SU-DHL-6 (cell line): Measurements from ENCODE around the gene TFF1.

Source experiments
- H2AFZ ChIP-seq: fragments of 200-600 bp; sonication (generic); 2 replicates; pipeline ENCODE4 v1.6.1; 2014; ENCODE audit warnings: low read depth, mild to moderate bottlenecking, moderate library complexity, mixed read lengths, antibody characterized with exemption, low read length; ENCODE audit not compliant: severe bottlenecking
- H3F3A ChIP-seq: fragments of 200-600 bp; shearing (Covaris generic); 2 replicates; pipeline ENCODE4 v1.6.0; 2016; ENCODE audit warnings: antibody characterized with exemption, mild to moderate bottlenecking; ENCODE audit not compliant: insufficient read depth
- H3K27ac ChIP-seq: fragments of 200-600 bp; sonication (generic); 2 replicates; pipeline ENCODE4 v1.5.1; 2016; ENCODE audit warnings: low read depth, mild to moderate bottlenecking, low read length, moderate library complexity, mixed read lengths
- H3K27me3 ChIP-seq: fragments of 200-600 bp; sonication (generic), shearing (Covaris generic); 2 replicates; pipeline ENCODE4 v1.6.0; 2014; ENCODE audit warnings: mild to moderate bottlenecking, low read length
- H3K36me3 ChIP-seq: fragments of 200-600 bp; sonication (generic); 2 replicates; pipeline ENCODE4 v1.6.1; 2014; ENCODE audit warnings: mild to moderate bottlenecking, low read length, mixed read lengths
- H3K4me2 ChIP-seq: fragments of 300-600, 200-600 bp; shearing (Covaris generic), sonication (generic); 2 replicates; pipeline ENCODE4 v1.6.0; 2014; ENCODE audit warnings: low read length, low read depth, mild to moderate bottlenecking; ENCODE audit not compliant: poor library complexity, severe bottlenecking
- H3K4me3 ChIP-seq: fragments of 200-600 bp; sonication (generic); 2 replicates; pipeline ENCODE4 v1.5.1; 2014; ENCODE audit warnings: antibody characterized with exemption, low read length, mild to moderate bottlenecking, mixed read lengths; ENCODE audit not compliant: insufficient read depth, poor library complexity, severe bottlenecking
- H3K79me2 ChIP-seq: fragments of 200-600 bp; sonication (generic); 2 replicates; pipeline ENCODE4 v1.6.1; 2014; ENCODE audit warnings: mild to moderate bottlenecking, low read length, moderate library complexity; ENCODE audit not compliant: insufficient read depth
- H3K9ac ChIP-seq: fragments of 200-600 bp; sonication (generic); 2 replicates; pipeline ENCODE4 v1.7.0; 2014; ENCODE audit warnings: mild to moderate bottlenecking, low read length
- H3K9me2 ChIP-seq: fragments of 200-600 bp; sonication (generic); replicated peaks from 2 replicates; pipeline ENCODE4 v1.6.1; 2014; ENCODE audit warnings: low read length; ENCODE audit not compliant: insufficient read depth
- H3K9me3 ChIP-seq: fragments of 200-600 bp; sonication (generic); 2 replicates; pipeline ENCODE4 v1.6.1; 2014; ENCODE audit warnings: low read length, mixed read lengths; ENCODE audit not compliant: insufficient read depth
- H4K20me1 ChIP-seq: fragments of 200-600 bp; sonication (generic); 2 replicates; pipeline ENCODE4 v1.6.1; 2014; ENCODE audit warnings: low read depth, mild to moderate bottlenecking, antibody characterized with exemption, low read length, moderate library complexity, mixed read lengths
- CTCF ChIP-seq: fragments of 200-600 bp; sonication (generic); IDR thresholded peaks from one replicate; pipeline ENCODE4 v1.5.1; 2017; ENCODE audit warnings: antibody characterized with exemption, mild to moderate bottlenecking, low read length, moderate library complexity; ENCODE audit not compliant: insufficient read depth, poor library complexity, severe bottlenecking
- EZH2phosphoT487 ChIP-seq: fragments of 200-600 bp; sonication (generic), shearing (Covaris generic); conservative IDR thresholded peaks from 2 replicates; pipeline ENCODE4 v1.6.1; 2018; ENCODE audit warnings: mild to moderate bottlenecking, antibody characterized with exemption, low read length, moderate library complexity, mixed read lengths

The TFF1 gene

GRCh38 chr21:42361286-42361685 is 5.0 kb downstream of the TFF1 start:
- Histone ChIP-seq H3F3A (no peaks in the 10 kb centered on the region), H3K27me3 (no peaks in the 10 kb centered on the region), H3K36me3 (no peaks in the 10 kb centered on the region), H3K4me2 (no peak overlapping the region), H3K9me3 (no peaks in the 10 kb centered on the region), H4K20me1 (no peaks in the 10 kb centered on the region), H3K4me3 (no peak overlapping the region), H3K27ac (no peak overlapping the region), H3K9ac (no peak overlapping the region), H2AFZ (no peak overlapping the region), H3K9me2 (no peaks in the 10 kb centered on the region), H3K79me2 (no peaks in the 10 kb centered on the region)
- TF ChIP-seq CTCF (no peak), EZH2phosphoT487 (no peak)

- Histone ChIP-seq H3K79me2 (no peaks in the 10 kb centered on the region), H3K36me3 (no peaks in the 10 kb centered on the region), H3K9me3 (no peaks in the 10 kb centered on the region), H3K9ac (no peak overlapping the region), H3K27me3 (no peaks in the 10 kb centered on the region), H3K27ac (no peak overlapping the region), H3K9me2 (no peaks in the 10 kb centered on the region), H4K20me1 (no peaks in the 10 kb centered on the region), H2AFZ (no peak overlapping the region), H3K4me2 (no peak overlapping the region), H3K4me3 (no peak overlapping the region), H3F3A (no peaks in the 10 kb centered on the region)
- TF ChIP-seq EZH2phosphoT487: no peak
- TF ChIP-seq CTCF: no peak
Observed at GRCh38 chr21:42360317-42360716, 6.0 kb downstream of the TFF1 start.

- Histone ChIP-seq H4K20me1 (no peaks in the 10 kb centered on the region), H3K27ac (no peak overlapping the region), H3K4me3 (no peak overlapping the region), H3F3A (no peaks in the 10 kb centered on the region), H3K27me3 (no peaks in the 10 kb centered on the region), H3K79me2 (no peaks in the 10 kb centered on the region), H2AFZ (no peak overlapping the region), H3K9me2 (no peaks in the 10 kb centered on the region), H3K9ac (no peak overlapping the region), H3K4me2 (no peak overlapping the region), H3K36me3 (no peaks in the 10 kb centered on the region), H3K9me3 (no peaks in the 10 kb centered on the region)
- no peak for TF ChIP-seq CTCF
- no peak for TF ChIP-seq EZH2phosphoT487
Observed at GRCh38 chr21:42358937-42359336, 7.4 kb downstream of the TFF1 start.

GRCh38 chr21:42358261-42358660 is 8.1 kb downstream of the TFF1 start:
- Histone ChIP-seq H3K9ac (no peak overlapping the region), H3K27ac (no peak overlapping the region), H3K4me2 (no peak overlapping the region), H3K27me3 (no peaks in the 10 kb centered on the region), H3K9me2 (no peaks in the 10 kb centered on the region), H2AFZ (no peak overlapping the region), H3K9me3 (no peaks in the 10 kb centered on the region), H3K79me2 (no peaks in the 10 kb centered on the region), H3F3A (no peaks in the 10 kb centered on the region), H3K4me3 (no peak overlapping the region), H3K36me3 (no peaks in the 10 kb centered on the region), H4K20me1 (no peaks in the 10 kb centered on the region)
- TF ChIP-seq CTCF (no peak), EZH2phosphoT487 (no peak)
